Type B pancreatic cell (in vitro differentiated cells): ENCODE measurements around the gene TMX4. TPM values are rescaled to one million over a fixed set of nuclear protein-coding genes. Genes with fewer than 3 reads are reported as not detected.

Experiments used
- DNase-seq: peaks from one replicate; pipeline ENCODE4 v3.0.0; 2021; ENCODE audit warnings: mixed read lengths; ENCODE audit not compliant: unreplicated experiment; ENCODE audit errors: extremely low spot score
- H3K27ac Mint-ChIP-seq: 2 replicates; pipeline ENCODE4 v1.8.0; 2021; ENCODE audit warnings: mild to moderate bottlenecking, mixed read lengths
- H3K27me3 Mint-ChIP-seq: 2 replicates; pipeline ENCODE4 v1.8.0; 2021; ENCODE audit warnings: mixed read lengths
- H3K36me3 Mint-ChIP-seq: 2 replicates; pipeline ENCODE4 v1.8.0; 2021; ENCODE audit warnings: mixed read lengths
- H3K4me1 Mint-ChIP-seq: one replicate; pipeline ENCODE4 v1.8.0; 2021; ENCODE audit warnings: mixed read lengths; ENCODE audit not compliant: unreplicated experiment
- H3K4me3 Mint-ChIP-seq: 2 replicates; pipeline ENCODE4 v1.8.0; 2021; ENCODE audit warnings: mild to moderate bottlenecking, mixed read lengths
- H3K9me3 Mint-ChIP-seq: 2 replicates; pipeline ENCODE4 v1.8.0; 2021; ENCODE audit warnings: mixed read lengths
- CTCF ChIP-seq: fragments of 200-600 bp; sonication (generic); conservative IDR thresholded peaks from 2 replicates; pipeline ENCODE4 v1.5.0; 2021; ENCODE audit warnings: antibody characterized with exemption, mild to moderate bottlenecking
- total RNA-seq: library from RNA; stranded (reverse); gene quantifications from 2 replicates; pipeline ENCODE4 v1.2.1, GENCODE V29; 2021; ENCODE audit warnings: low replicate concordance

Gene TMX4
- total RNA-seq, 1 donor from 2014 or later: 40.9 TPM

GRCh38 chr20:7940341-7940740 lies 79.2 kb downstream of the TMX4 start, which contains the start of gene HAO1:
Gene HAO1, minus strand, starts transcription at chr20:7940458. Its CDS starts 36 bp downstream, at chr20:7940422.
- peaks cover 12% of the 10 kb centered on the region for H3K4me1 Mint-ChIP-seq
- H3K4me3 Mint-ChIP-seq: no peak within 1 kb of the TSS
- H3K36me3 Mint-ChIP-seq: no peaks in the 10 kb centered on the region
- no peak within 1 kb of the TSS for H3K27ac Mint-ChIP-seq
- no peak for TF ChIP-seq CTCF
- peaks cover 5% of the 10 kb centered on the region for H3K9me3 Mint-ChIP-seq
- DNase-seq: no peak
- peaks cover 3% of the 10 kb centered on the region for H3K27me3 Mint-ChIP-seq

GRCh38 chr20:7939663-7940062 lies 79.9 kb downstream of the TMX4 start:
- peaks cover 3% of the 10 kb centered on the region for H3K27me3 Mint-ChIP-seq
- no peak for TF ChIP-seq CTCF
- H3K4me3 Mint-ChIP-seq: no peak overlapping the region

GRCh38 chr20:7938058-7938457 lies 81.5 kb downstream of the TMX4 start:
- H3K4me3 Mint-ChIP-seq: no peak overlapping the region
- no peaks in the 10 kb centered on the region for H3K36me3 Mint-ChIP-seq
- peaks cover 12% of the 10 kb centered on the region for H3K4me1 Mint-ChIP-seq
- no peak for DNase-seq
- no peak for TF ChIP-seq CTCF
- no peak overlapping the region for H3K27ac Mint-ChIP-seq
- peaks cover 3% of the 10 kb centered on the region for H3K27me3 Mint-ChIP-seq
- H3K9me3 Mint-ChIP-seq: peaks cover 5% of the 10 kb centered on the region

More at GRCh38 chr20:7939663-7940062, 79.9 kb downstream of the TMX4 start:
- Mint-ChIP-seq H3K27ac (no peak overlapping the region), H3K36me3 (no peaks in the 10 kb centered on the region), H3K9me3 (peaks cover 5% of the 10 kb centered on the region), H3K4me1 (peaks cover 12% of the 10 kb centered on the region)
- no peak for DNase-seq

GRCh38 chr20:7937328-7937727 lies 82.2 kb downstream of the TMX4 start:
- TF ChIP-seq CTCF: no peak
- Mint-ChIP-seq H3K4me3 (no peak overlapping the region), H3K27ac (no peak overlapping the region), H3K36me3 (no peaks in the 10 kb centered on the region), H3K27me3 (peaks cover 3% of the 10 kb centered on the region), H3K4me1 (peaks cover 12% of the 10 kb centered on the region), H3K9me3 (peaks cover 5% of the 10 kb centered on the region)
- no peak for DNase-seq

GRCh38 chr20:7935027-7935551 lies 84.5 kb downstream of the TMX4 start:
- Mint-ChIP-seq H3K36me3 (no peaks in the 10 kb centered on the region), H3K4me1 (peaks cover 12% of the 10 kb centered on the region), H3K27ac (no peak overlapping the region), H3K4me3 (no peak overlapping the region), H3K27me3 (peaks cover 3% of the 10 kb centered on the region), H3K9me3 (no peaks in the 10 kb centered on the region)
- TF ChIP-seq CTCF: no peak
- DNase-seq: no peak

- H3K9me3 Mint-ChIP-seq: no peaks in the 10 kb centered on the region
- H3K4me3 Mint-ChIP-seq: no peak overlapping the region
- no peaks in the 10 kb centered on the region for H3K36me3 Mint-ChIP-seq
- peaks cover 3% of the 10 kb centered on the region for H3K27me3 Mint-ChIP-seq
- H3K4me1 Mint-ChIP-seq: peaks cover 12% of the 10 kb centered on the region
- H3K27ac Mint-ChIP-seq: no peak overlapping the region
- no peak for TF ChIP-seq CTCF
- DNase-seq: no peak
Observed at GRCh38 chr20:7933346-7933745, 86.2 kb downstream of the TMX4 start.
